Adipocyte (in vitro differentiated cells): ENCODE data around the gene CFAP300.
A peak's percentile ranks its signal among the peaks of the same experiment; 100 is the strongest.

Experiments
- DNase-seq: peaks from one replicate; pipeline ENCODE4 v3.0.0-alpha.2; 2015; ENCODE audit warnings: low read depth
- H3K27me3 ChIP-seq: replicated peaks from 2 replicates; pipeline ENCODE4 v1.7.0; 2013; ENCODE audit warnings: mild to moderate bottlenecking, low read length, moderate library complexity; ENCODE audit not compliant: control insufficient read depth, insufficient read depth
- H3K36me3 ChIP-seq: 2 replicates; pipeline ENCODE4 v1.7.0; 2013; ENCODE audit warnings: low read length, mild to moderate bottlenecking, moderate library complexity; ENCODE audit not compliant: control insufficient read depth, insufficient read depth, severe bottlenecking
- H3K4me1 ChIP-seq: 2 replicates; pipeline ENCODE4 v1.7.0; 2013; ENCODE audit warnings: mild to moderate bottlenecking, low read length, moderate library complexity; ENCODE audit not compliant: control insufficient read depth, insufficient read depth
- H3K4me3 ChIP-seq: 2 replicates; pipeline ENCODE4 v1.7.0; 2013; ENCODE audit warnings: mild to moderate bottlenecking, low read length, moderate library complexity
- H3K9ac ChIP-seq: 2 replicates; pipeline ENCODE4 v1.7.0; 2013; ENCODE audit warnings: mild to moderate bottlenecking, low read length, moderate library complexity
- H3K9me3 ChIP-seq: 2 replicates; pipeline ENCODE4 v1.7.0; 2013; ENCODE audit warnings: mild to moderate bottlenecking, low read length, moderate library complexity; ENCODE audit not compliant: control insufficient read depth

The CFAP300 gene

GRCh38 chr11:102079625-102080024 is 32.4 kb downstream of the CFAP300 start:
- DNase-seq: no peak
- no peaks in the 10 kb centered on the region for H3K36me3 ChIP-seq

DNA sequence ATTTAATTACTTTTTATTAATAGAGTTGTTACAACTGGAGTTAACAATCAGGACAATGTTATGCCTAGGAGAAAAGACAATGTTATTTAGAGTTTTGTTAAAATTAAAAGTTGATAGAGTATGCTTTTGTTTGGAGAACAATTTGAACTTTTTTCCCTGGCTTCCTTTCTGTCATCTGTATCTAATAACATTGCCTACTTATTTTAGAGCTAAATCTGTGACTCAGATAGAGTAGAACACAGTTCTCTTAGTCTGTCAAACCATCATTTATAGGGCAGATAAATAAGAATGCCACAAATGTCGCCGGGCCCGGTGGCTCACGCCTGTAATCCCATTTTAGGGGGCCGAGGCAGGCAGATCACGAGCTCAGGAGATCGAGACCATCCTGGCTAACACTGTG is 34.1 kb downstream of the CFAP300 start:
- Histone ChIP-seq H3K4me3 (no peak overlapping the region), H3K9me3 (no peaks in the 10 kb centered on the region), H3K36me3 (no peaks in the 10 kb centered on the region), H3K9ac (no peak overlapping the region), H3K27me3 (no peaks in the 10 kb centered on the region), H3K4me1 (peaks cover 8% of the 10 kb centered on the region)
- DNase-seq: peak; percentile 14

More at GRCh38 chr11:102079625-102080024, 32.4 kb downstream of the CFAP300 start:
- Histone ChIP-seq H3K9ac (no peak overlapping the region), H3K9me3 (no peaks in the 10 kb centered on the region), H3K4me3 (no peak overlapping the region), H3K27me3 (no peaks in the 10 kb centered on the region), H3K4me1 (peaks cover 8% of the 10 kb centered on the region)

DNA sequence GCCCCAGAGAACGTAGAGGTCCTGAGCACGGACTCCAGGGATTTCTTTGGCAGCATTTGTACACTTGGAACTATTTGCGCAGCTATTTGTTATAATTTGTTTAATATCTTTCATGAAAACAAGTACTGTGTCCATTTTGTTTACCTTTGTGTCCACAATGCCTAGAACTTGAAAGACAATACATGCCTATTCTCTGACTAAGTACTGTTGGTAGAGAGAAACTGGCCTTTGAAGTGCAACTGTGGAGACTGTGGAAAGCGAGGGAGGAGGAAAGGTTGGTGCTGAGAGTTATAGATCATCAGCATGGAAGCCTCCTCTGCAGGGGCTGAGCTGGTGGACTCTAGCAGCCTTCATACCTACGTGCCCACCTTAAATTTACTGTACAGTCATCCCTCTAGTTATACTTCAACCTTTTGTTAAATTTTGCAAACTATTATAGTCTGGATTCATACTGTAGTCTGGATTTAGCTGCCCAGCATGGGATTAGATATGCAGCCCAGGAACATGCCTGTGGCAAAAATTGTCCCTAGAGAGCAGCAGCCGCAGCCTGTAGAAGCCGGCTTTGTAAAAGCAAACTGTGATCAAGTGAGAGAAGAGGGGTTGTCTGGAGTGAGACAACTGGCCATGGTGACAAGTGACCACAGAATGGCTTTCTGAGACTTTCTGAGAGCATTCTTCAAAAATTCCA is 38.8 kb downstream of the CFAP300 start:
- Histone ChIP-seq H3K36me3 (no peaks in the 10 kb centered on the region), H3K4me1 (no peaks in the 10 kb centered on the region), H3K9me3 (no peaks in the 10 kb centered on the region), H3K9ac (no peak overlapping the region), H3K4me3 (no peak overlapping the region), H3K27me3 (no peaks in the 10 kb centered on the region)
- no peak for DNase-seq

DNA sequence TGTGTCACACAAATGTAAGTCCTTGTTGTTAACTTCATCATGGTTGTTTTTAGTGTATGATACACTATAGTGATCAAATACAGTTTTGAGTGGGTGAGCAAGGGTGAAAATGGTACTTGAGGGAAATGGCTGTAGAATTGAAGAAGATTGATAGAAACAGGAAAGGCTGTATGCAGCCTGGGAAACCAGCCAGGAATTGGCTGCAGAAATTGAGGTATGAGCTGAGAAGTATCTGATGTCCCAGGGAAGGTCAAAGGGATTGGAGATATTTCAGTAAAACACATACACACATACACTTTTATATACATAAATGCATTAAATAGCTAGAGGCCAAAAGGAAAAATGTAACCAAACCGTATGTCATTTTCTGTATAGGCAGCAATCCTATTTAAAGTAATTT is 49.9 kb downstream of the CFAP300 start:
- H3K4me3 ChIP-seq: no peak overlapping the region
- DNase-seq: no peak
- no peak overlapping the region for H3K9ac ChIP-seq
- H3K36me3 ChIP-seq: no peaks in the 10 kb centered on the region
- H3K27me3 ChIP-seq: no peaks in the 10 kb centered on the region
- no peaks in the 10 kb centered on the region for H3K9me3 ChIP-seq
- no peaks in the 10 kb centered on the region for H3K4me1 ChIP-seq

DNA sequence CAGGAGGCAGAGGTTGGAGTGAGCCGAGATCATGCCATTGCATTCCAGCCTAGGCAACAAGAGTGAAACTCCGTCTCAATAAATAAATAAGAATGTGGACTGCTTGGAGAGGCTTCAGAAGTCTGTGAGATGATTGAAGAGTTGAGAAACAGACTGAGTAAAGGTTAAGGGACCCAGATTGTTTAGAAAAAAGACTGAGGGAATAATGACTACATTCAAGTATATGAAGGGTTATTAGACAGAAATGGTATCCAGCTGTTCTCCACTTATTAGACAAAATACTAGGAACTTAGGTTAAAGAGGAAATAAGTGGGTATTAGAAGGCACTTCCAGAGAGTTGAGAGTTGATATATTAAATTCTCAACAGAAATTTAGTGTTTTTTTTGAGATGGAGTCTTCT is 52.5 kb downstream of the CFAP300 start:
- H3K27me3 ChIP-seq: no peaks in the 10 kb centered on the region
- H3K4me3 ChIP-seq: no peak overlapping the region
- no peaks in the 10 kb centered on the region for H3K4me1 ChIP-seq
- H3K9ac ChIP-seq: no peak overlapping the region
- H3K9me3 ChIP-seq: no peaks in the 10 kb centered on the region
- H3K36me3 ChIP-seq: no peaks in the 10 kb centered on the region
- DNase-seq: no peak

- H3K27me3 ChIP-seq: no peaks in the 10 kb centered on the region
- peak overlapping the region; percentile 96 for H3K4me3 ChIP-seq
- peaks cover 13% of the 10 kb centered on the region for H3K4me1 ChIP-seq
- H3K36me3 ChIP-seq: no peaks in the 10 kb centered on the region
- peak overlapping the region; percentile 98 for H3K9ac ChIP-seq
- no peaks in the 10 kb centered on the region for H3K9me3 ChIP-seq
- DNase-seq: no peak
These were observed 61.6 kb downstream of the CFAP300 start for GRCh38 chr11:102108734-102109440.

- Histone ChIP-seq H3K9ac (peak within 1 kb of the TSS; percentile 98), H3K36me3 (peaks cover 9% of the 10 kb centered on the region), H3K27me3 (no peaks in the 10 kb centered on the region), H3K9me3 (no peaks in the 10 kb centered on the region), H3K4me3 (peak within 1 kb of the TSS; percentile 96), H3K4me1 (peaks cover 25% of the 10 kb centered on the region)
- peak; percentile 95 for DNase-seq
These were observed 62.9 kb downstream of the CFAP300 start, which contains the start of gene YAP1 for GRCh38 chr11:102109896-102110760. Gene YAP1, plus strand, starts transcription at chr11:102110447. Its CDS starts 402 bp downstream, at chr11:102110849.

GRCh38 chr11:102110761-102111010 is 63.4 kb downstream of the CFAP300 start:
- Histone ChIP-seq H3K4me1 (peaks cover 31% of the 10 kb centered on the region), H3K9ac (peak overlapping the region; percentile 98), H3K4me3 (peak overlapping the region; percentile 96), H3K27me3 (no peaks in the 10 kb centered on the region), H3K36me3 (peaks cover 15% of the 10 kb centered on the region), H3K9me3 (no peaks in the 10 kb centered on the region)
- no peak for DNase-seq

- peak overlapping the region; percentile 96 for H3K4me3 ChIP-seq
- H3K36me3 ChIP-seq: peaks cover 20% of the 10 kb centered on the region
- H3K27me3 ChIP-seq: no peaks in the 10 kb centered on the region
- DNase-seq: peak; percentile 95
- no peaks in the 10 kb centered on the region for H3K9me3 ChIP-seq
- H3K9ac ChIP-seq: peak overlapping the region; percentile 98
- H3K4me1 ChIP-seq: peaks cover 36% of the 10 kb centered on the region
These were observed 64.0 kb downstream of the CFAP300 start for GRCh38 chr11:102111011-102111786.

- peaks cover 27% of the 10 kb centered on the region for H3K36me3 ChIP-seq
- H3K27me3 ChIP-seq: no peaks in the 10 kb centered on the region
- peak overlapping the region; percentile 98 for H3K9ac ChIP-seq
- peak; percentile 84 for DNase-seq
- H3K9me3 ChIP-seq: no peaks in the 10 kb centered on the region
- H3K4me3 ChIP-seq: peak overlapping the region; percentile 96
- H3K4me1 ChIP-seq: peaks cover 42% of the 10 kb centered on the region
These were observed 64.7 kb downstream of the CFAP300 start for GRCh38 chr11:102111787-102112508.
